ENCODE measurements around the gene SPNS1.

DNA sequence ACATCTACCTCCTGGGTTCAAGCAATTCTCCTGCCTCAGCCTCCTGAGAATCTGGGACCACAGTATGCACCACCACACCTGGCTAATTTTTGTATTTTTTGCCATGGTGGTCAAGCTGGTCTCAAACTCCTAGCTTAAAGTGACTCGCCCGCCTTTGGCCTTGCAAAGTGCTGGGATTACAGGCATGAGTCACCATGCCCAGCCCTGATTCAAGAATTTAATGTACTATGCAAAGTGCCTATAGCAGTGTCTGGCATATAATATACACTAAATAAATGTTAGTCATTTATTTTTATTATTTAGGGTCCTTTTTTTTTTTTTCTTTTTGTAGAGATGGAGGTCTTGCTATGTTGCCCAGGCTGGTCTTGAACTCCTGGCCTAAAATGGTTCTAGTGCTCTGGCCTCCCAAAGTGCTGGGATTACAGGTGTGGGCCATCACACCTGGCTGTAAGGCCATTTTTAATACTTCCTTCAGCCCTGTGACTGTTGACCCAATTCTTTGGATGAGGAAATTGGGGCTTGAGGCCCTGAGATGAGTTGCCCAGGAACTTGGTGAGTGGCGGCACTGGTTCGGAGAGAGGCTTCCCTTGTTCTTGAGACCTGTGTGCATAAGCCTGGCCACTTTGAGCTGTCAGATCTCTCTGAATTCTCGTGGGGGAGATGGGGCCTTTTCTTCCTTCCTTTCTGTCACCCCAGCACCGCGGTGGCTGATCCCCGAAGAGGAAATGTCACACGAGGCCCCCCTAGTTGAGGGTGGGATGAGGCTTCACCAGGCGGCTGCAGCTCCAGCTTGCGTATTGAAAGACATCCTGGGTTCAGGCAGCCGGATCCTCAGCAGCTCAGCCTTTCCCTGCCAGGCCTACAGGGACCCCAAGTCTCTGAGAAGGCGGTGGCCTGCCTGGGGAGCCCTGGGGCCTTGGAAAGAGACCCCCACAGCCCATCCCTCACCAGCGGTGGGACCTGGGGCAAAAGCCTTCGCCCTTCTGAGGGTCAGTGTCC is 49.0 kb downstream of the SPNS1 start:
- TF ChIP-seq, protein P1, sequence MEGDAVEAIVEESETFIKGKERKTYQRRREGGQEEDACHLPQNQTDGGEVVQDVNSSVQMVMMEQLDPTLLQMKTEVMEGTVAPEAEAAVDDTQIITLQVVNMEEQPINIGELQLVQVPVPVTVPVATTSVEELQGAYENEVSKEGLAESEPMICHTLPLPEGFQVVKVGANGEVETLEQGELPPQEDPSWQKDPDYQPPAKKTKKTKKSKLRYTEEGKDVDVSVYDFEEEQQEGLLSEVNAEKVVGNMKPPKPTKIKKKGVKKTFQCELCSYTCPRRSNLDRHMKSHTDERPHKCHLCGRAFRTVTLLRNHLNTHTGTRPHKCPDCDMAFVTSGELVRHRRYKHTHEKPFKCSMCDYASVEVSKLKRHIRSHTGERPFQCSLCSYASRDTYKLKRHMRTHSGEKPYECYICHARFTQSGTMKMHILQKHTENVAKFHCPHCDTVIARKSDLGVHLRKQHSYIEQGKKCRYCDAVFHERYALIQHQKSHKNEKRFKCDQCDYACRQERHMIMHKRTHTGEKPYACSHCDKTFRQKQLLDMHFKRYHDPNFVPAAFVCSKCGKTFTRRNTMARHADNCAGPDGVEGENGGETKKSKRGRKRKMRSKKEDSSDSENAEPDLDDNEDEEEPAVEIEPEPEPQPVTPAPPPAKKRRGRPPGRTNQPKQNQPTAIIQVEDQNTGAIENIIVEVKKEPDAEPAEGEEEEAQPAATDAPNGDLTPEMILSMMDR (IDR thresholded peaks at IDR 0.05), result no peak
- no peak for TF ChIP-seq EP300 (IDR thresholded peaks at IDR 0.05)
- no peak for TF ChIP-seq POLR2A (IDR thresholded peaks at IDR 0.05)
